ENCODE results near the gene KLHL40.

DNA sequence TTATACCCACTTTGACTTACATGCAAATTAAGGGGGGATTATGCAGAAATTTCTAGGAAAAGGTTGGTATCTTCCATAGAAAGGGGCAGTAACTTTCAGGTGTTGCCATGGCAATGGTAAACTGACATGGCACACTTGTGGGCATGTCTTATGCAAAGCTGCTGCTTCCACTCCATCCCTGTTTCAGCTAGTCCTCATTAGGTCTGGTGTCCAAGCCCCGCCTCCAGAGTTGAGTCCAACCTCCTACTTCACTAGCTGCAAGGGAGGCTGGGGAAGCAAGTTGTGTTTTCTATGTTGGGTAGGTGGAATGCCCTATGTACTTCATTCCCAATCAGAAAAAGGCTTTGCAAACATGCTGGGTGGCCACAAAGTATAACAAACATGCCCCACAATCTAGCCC, 14.7 kb upstream of the KLHL40 start:
- TF ChIP-seq CTCF (IDR thresholded peaks at IDR 0.05; ENCODE audit: insufficient read depth, low read depth, low read length) (no peak), EZH2 (IDR thresholded peaks at IDR 0.05; ENCODE audit: insufficient read depth, low read length) (no peak)
